ENCODE results near the gene NOTCH4.
A peak's percentile ranks its signal among the peaks of the same experiment; 100 is the strongest.

Gene NOTCH4

GRCh38 chr6:32179766-32180405 lies 44.0 kb downstream of the NOTCH4 start:
- no peak for DNase-seq

GRCh38 chr6:32178547-32179440 lies 45.1 kb downstream of the NOTCH4 start:
- DNase-seq, result peak; percentile 23

DNA sequence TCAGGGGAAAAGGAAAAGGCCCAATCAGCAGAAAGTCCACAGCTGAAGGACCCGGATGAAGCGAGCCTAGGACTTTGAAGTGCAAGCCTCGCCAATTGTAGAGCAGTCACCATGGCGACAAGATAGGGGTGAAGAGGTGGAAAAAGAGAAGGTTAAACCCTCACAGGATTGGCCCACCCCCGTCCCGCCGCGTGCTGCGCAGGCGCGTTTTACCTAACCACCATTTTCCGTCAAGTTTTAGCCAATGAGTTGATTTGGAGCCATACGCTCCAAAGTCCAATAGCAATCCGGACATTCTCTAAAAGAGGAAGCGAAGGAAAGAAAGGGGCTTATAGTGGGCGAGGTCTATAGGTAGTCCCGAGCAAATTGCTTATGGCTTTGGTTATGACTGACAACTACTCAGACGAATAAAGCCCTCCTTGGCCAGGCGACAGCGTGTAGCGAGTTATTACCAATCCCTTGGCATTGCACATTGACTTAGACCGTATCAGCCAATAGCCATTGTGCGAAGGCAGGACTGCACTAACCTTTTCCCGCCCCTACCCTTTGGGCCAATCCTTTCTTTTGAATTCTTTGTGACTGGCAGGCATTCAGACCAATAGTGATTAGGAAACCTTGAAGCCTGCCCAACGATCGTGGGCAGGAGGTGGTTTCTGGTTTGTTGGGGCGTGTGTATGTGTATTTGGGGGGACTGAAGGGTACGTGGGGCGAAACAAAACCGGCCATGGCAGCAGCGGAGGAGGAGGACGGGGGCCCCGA lies 45.9 kb downstream of the NOTCH4 start, which contains the start of gene RNF5:
Gene RNF5 (plus strand): TSS at position 618 of the 759 bp plus-strand sequence. CDS start 107 bp downstream, at position 725.
- peak; percentile 99 for DNase-seq

DNA sequence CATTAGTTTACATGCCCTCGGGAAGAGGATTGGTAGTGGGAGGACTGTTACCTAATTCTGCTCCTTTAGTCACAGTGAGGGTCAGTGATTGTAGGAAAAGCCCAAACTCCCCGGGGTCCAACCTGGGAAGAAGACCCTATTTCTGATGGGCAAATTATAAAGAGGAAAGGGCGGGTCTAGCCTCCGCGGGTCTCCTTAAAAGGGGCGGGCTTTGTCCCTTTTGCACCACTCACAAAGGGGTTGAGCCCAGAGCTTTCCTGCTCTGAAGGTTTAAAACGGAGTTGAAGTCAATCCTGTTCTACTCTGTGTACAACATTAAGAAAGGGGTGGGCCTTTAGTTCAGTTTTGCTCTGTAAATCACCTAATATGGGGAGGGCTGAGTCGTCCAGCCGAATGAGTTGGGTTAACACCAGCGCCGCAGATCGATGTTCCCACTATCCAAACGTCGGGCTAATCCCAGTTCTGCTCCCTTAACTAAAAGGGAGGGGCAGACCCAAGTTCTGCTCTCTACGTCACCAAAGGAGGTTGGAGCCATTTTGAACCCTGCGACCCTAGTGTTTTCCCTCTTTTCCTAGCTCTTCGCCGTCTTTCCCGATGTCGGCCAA lies 46.6 kb downstream of the NOTCH4 start:
- peak; percentile 63 for DNase-seq

GRCh38 chr6:32176476-32177182 lies 47.2 kb downstream of the NOTCH4 start:
- no peak for DNase-seq

GRCh38 chr6:32175711-32176475 lies 48.0 kb downstream of the NOTCH4 start, which contains the start of gene AGPAT1:
Gene AGPAT1 (minus strand): TSS chr6:32176084. CDS start chr6:32171496, 4,588 bp downstream.
- peak; percentile 97 for DNase-seq

DNA sequence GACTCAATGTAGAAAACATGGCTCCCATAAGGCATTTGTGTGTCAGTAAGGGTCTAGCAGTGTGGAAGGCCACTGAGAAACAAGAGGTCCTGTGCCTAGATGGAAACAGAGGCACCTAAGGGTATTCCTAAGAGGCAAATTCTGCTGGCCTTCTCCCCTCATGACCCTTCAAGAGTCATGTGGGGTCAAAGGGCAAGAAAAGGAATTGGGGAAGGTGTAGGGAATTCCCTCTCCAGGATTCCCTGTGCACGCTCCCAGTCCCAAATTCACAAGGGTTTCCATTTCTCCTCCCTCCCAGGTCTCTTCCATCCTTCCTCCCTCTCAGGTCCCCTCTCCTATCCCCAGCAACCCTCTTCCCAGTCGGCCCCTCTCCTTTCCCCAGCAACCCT lies 48.6 kb downstream of the NOTCH4 start:
- DNase-seq, result no peak

DNA sequence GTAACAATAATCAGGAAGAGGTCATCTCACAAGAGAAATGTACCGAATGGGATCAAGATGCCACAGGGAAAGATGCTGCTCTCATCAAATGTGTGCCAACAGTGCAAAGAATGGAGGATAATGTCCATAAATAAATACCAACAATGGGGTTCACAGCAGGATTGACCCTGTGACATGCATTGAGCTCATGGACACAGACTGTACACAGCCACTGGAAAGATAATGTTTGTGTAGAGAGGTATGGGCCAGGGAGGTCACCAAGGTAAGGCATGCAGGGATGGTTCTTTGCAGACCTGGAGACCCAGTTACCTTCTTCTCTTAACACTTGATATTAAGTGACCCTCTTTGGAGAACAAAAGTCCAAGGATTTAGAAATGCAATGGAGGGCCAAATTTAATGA lies 49.5 kb downstream of the NOTCH4 start:
- no peak for DNase-seq

DNA sequence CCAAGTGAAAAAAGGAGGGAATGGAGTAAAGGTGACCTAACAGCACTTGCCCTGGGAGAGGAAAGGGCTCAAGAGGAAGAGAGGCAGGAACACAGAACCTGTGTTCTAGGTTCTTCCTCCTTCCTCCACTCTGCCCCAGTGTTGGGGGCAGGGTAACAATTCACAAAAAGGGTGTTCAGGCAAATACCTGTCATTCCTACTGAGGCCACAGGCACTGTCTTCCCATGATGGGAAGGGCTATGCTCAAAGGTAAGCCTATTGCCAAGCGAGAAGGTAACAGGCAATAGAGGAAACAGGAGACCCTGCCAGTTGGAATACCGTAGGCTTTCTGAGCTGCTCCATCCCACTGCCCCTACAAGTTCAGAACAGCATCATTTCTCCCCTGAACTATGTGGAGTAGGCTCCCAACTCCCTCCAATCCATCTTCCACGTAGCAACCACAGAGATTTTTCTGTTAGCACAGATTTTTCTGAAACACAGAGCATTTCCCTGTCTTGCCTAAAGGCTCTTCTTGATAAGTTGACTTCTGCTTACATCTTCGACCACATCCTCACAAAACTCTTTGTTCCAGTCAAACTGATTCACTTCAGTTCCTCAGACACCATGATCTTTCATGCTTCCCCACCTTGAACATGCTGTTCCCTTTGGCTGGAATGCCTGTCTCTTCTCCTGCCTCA lies 50.7 kb downstream of the NOTCH4 start:
- DNase-seq, result no peak

GRCh38 chr6:32171234-32171633 lies 52.6 kb downstream of the NOTCH4 start:
- DNase-seq, result no peak

- DNase-seq, result no peak
These were observed 53.6 kb downstream of the NOTCH4 start for GRCh38 chr6:32170294-32170693.

DNA sequence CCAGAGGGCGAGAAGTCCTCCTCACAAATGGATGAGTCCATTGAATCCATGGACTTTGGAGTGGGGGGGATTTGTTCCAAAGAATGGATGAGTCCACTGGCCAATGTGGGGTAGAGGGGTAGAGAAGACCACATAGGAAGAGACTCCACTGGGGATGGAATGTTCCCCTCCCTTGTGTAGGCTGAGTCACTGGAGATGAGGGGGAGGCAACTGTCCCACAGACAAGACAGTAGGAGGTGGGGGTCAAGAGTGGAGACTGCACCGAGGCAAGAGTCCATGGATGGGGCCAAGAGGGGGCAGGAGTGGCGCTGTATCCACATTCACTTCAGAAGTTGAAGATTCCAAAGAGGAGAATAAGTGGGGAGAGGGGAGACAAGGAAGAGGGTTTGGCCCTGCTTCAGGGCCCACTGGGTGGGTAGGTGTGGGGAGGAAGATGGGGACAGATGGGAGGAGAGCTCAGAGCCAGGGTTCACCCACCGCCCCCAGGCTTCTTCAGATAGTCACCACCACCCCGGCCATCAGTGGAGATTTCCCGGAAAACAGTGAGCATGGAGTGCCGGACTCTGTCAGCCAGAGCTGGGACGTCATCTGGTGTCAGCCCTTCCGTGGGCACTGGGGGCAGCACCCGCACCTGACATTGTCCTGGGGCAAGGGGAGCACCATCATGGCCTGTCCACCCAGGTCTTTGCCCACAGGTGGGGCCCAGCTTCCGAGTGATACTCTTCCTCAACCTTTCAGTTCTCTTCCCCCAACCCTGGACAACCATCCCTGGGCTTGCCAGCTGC lies 54.9 kb downstream of the NOTCH4 start:
- no peak for DNase-seq

DNA sequence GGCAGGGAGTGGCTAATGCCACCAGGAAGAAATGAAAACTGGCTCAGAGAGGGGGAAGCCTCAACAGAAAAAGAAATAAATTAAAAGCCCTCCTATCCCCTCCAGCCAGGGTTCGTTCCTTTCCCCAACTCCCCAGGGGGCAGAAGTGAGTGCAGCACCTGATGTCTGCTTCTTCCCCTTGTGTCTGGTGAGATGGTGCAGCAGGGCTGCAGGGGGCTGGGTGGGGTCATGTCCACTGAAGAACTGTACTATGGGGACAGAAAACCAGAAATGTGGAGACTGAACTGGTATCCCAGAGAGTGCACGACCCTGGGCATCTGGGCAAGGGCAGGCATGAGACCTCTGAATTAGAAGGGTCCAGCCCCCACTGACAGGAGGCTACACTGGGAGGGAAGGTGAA lies 55.5 kb downstream of the NOTCH4 start:
- DNase-seq, result no peak

DNA sequence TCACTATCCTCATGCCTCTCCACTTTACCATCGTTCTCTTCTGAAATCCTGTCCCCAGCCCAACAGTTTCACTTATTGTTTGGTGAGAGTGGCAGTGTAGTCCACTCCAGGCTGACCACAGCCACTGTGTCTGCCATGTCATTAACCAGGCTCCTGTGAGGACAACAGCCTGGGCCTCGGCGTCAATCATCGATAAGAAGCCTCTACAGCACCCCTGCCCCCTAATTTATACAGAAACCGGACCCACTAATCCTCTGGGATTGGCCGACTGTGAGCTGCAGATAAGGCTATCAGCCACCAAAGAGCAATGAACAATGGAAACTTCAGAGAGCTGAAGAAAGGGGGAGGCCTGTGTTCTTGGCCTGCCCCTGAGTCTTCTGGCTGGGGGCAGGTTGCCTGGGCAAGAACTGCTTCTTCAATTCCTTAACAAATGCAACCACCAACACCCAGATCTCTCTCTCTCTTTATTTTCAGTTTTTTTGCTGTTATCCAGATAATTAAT lies 56.1 kb downstream of the NOTCH4 start:
- DNase-seq, result no peak

DNA sequence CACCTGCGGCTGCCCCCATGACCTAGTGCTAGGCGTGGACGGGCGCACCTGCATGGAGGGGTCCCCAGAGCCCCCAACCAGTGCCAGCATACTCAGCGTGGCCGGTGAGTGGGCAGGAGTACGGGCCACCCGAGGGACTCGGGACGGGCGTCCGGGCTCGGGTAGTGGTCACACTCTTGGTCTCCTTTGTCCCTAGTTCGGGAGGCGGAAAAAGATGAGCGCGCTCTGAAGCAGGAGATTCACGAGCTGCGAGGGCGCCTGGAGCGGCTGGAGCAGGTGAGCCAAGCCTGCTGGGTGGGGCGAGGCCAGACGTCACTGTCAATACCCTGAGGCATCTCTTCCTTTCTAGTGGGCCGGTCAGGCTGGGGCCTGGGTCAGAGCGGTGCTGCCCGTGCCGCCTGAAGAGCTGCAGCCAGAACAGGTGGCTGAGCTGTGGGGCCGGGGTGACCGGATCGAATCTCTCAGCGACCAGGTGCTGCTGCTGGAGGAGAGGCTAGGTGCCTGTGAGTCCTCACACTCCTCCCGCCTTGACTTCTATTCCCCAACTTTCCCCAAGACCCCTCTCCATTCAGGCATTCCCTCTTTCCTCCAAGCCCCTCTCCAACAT lies 56.6 kb downstream of the NOTCH4 start:
- no peak for DNase-seq

- DNase-seq, result no peak
These were observed 57.3 kb downstream of the NOTCH4 start for GRCh38 chr6:32166411-32167061.

GRCh38 chr6:32164295-32164694 lies 59.6 kb downstream of the NOTCH4 start, which contains the start of gene EGFL8:
Gene EGFL8 (plus strand): TSS chr6:32164595. CDS start chr6:32166166, 1,571 bp downstream.
- DNase-seq, result no peak

GRCh38 chr6:32163559-32164258 lies 60.2 kb downstream of the NOTCH4 start:
- peak; percentile 19 for DNase-seq
